Small intestine (tissue), 7 donors: ENCODE data around the gene ZNF607. TPM values are rescaled to one million over a fixed set of nuclear protein-coding genes. Genes with fewer than 3 reads are reported as not detected.

Experiments
- DNase-seq, 2 donors: peaks; one replicate each; pipeline versions ENCODE4 v3.0.0 to v3.0.0-alpha.2; 2013
- FAIRE-seq: peaks from 2 replicates; lab custom pipeline; 2012; peaks lifted over from hg19 to GRCh38; lab: Jason Lieb, UNC
- H3K27ac ChIP-seq, 3 donors: one replicate each; pipeline ENCODE4 v1.5.1; 2013; ENCODE audit warnings: low read length in 2 of 3, mild to moderate bottlenecking in 2 of 3, control low read depth in 1 of 3, inconsistent platforms in 1 of 3, low read depth in 1 of 3, moderate library complexity in 1 of 3
- H3K27me3 ChIP-seq, 3 donors: one replicate each; pipeline ENCODE4 v1.6.1; 2013; ENCODE audit warnings: low read length in 3 of 3, inconsistent platforms in 1 of 3; ENCODE audit not compliant: control insufficient read depth in 3 of 3, insufficient read depth in 3 of 3
- H3K36me3 ChIP-seq, 3 donors: one replicate each; pipeline ENCODE4 v1.6.1; 2013; ENCODE audit warnings: low read length in 3 of 3, inconsistent platforms in 1 of 3, low read depth in 1 of 3, mild to moderate bottlenecking in 1 of 3, moderate library complexity in 1 of 3; ENCODE audit not compliant: control insufficient read depth in 3 of 3, insufficient read depth in 2 of 3
- H3K4me1 ChIP-seq, 3 donors: one replicate each; pipeline ENCODE4 v1.6.1; 2013; ENCODE audit warnings: low read length in 2 of 3, inconsistent platforms in 1 of 3, low read depth in 1 of 3, mild to moderate bottlenecking in 1 of 3, moderate library complexity in 1 of 3; ENCODE audit not compliant: control insufficient read depth in 3 of 3, insufficient read depth in 2 of 3
- H3K4me3 ChIP-seq, 3 donors: one replicate each; pipeline ENCODE4 v1.5.1; 2013; ENCODE audit warnings: low read length in 3 of 3, control low read depth in 1 of 3, inconsistent platforms in 1 of 3, low read depth in 1 of 3, mild to moderate bottlenecking in 1 of 3, moderate library complexity in 1 of 3
- H3K9me3 ChIP-seq, 2 donors: one replicate each; pipeline ENCODE4 v1.6.1; 2013; ENCODE audit warnings: low read depth in 1 of 2, low read length in 1 of 2; ENCODE audit not compliant: control insufficient read depth in 2 of 2, insufficient read depth in 1 of 2
- WGBS, 3 donors: extraction: QIAGEN DNeasy Blood & Tissue Kit; methylation state at CpG; one replicate each; pipeline ENCODE4 v1.1.7; 2013; 5-methylcytosine and 5-hydroxymethylcytosine counted together
- polyA plus RNA-seq, 4 donors: library from polyadenylated mRNA; stranded (reverse) in 3 of 4; unstranded in 1 of 4; fragments of 200-250 nt in 3 of 4; fragments of 120-200 nt in 1 of 4; gene quantifications; one replicate each; pipeline versions ENCODE4 v1.2.1 to v1.2.3, GENCODE V29; 2013
- donor health status: healthy with polysubstance abuse.
- donor health status: control.
- donor health status: control.
- donor health status: Bipolar disorder and iron deficiency.
- donor health status: healthy.

The ZNF607 gene
- polyA plus RNA-seq, 4 donors = 1.1 to 10.0 (median 2.1) TPM

DNA sequence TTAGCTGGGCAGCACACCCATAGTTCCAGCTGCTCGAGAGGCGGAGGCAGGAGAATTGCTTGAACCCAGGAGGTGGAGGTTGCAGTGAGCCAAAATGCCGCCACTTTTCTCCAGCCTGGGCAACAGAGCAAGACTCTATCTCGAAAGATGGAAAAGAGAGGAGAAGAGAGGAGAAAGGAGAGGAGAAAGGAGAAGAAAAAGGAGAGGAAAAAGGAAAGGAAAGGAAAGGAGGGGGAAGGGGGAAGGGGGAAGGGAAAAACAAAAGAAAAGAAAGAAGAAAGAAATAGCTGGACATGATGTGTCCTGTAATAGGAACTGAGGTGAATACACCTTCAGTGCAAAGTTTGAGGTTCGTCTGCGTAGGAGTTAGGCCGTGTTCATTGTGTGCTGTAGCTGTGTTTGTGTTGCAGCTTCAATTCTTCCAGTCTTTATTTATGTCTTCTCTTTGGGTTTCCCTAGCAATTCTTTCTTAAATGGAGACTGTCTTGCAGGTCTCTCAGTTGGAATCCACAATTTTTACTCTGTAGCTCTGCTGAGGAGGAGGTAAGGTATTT, 13.4 kb downstream of the ZNF607 start:
- Histone ChIP-seq H3K36me3 (peaks cover 6 to 30% (median 9%) of the 10 kb centered on the region in 3 donors), H3K4me3 (no peak overlapping the region), H3K9me3 (peaks cover 0 to 3% of the 10 kb centered on the region in 2 donors), H3K4me1 (no peaks in the 10 kb centered on the region), H3K27me3 (no peaks in the 10 kb centered on the region), H3K27ac (no peak overlapping the region)
- no peak for FAIRE-seq
- DNase-seq = no peak
- WGBS, 3 donors = 95 to 96% (median 96%) methylated on average over 7 of the region's 7 CpGs

DNA sequence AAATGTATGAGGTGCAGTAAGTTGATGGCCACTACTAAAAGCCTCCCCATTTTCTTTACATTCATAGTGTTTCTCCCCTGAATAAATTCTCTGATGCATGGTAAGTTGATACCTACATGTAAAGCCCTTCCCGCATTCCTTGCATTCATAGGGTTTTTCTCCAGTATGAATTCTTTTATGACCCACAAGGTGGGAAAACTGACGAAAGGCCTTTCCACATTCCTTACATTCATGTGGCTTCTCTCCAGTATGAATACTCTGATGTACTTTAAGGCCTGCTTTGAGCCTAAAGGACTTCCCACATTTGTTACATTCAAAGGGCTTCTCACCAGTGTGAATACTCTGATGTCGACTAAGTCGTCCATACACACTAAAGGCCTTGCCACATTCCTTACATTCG, 20.5 kb downstream of the ZNF607 start:
- 91 to 97% (median 94%) methylated on average over 5 of the region's 5 CpGs for WGBS, 3 donors
- no peak for DNase-seq
- H3K27ac ChIP-seq = no peak overlapping the region
- peaks cover 5 to 9% (median 6%) of the 10 kb centered on the region in 3 donors for H3K36me3 ChIP-seq
- H3K4me3 ChIP-seq = no peak overlapping the region
- no peaks in the 10 kb centered on the region for H3K27me3 ChIP-seq
- no peaks in the 10 kb centered on the region for H3K4me1 ChIP-seq
- no peak for FAIRE-seq
- peaks cover 0 to 2% of the 10 kb centered on the region in 2 donors for H3K9me3 ChIP-seq

DNA sequence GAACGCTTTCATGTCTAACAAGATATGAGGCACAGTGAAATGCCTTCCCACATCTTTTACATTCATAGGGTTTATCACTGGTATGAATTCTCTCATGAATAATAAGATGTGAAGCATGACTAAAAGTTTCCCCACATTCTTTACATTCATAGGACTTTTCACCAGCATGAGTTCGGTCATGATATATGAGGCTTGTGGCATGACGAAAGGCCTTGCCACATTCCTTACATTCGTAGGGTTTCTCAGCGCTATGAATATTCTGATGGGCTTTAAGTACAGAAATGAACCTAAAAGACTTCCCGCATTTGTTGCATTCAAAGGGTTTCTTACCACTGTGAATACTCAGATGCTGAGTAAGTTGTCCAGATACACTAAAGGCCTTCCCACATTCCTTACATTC, 21.3 kb downstream of the ZNF607 start:
- Histone ChIP-seq H3K27ac (no peak overlapping the region), H3K36me3 (peaks cover 5 to 9% (median 6%) of the 10 kb centered on the region in 3 donors), H3K4me3 (no peak overlapping the region), H3K27me3 (no peaks in the 10 kb centered on the region), H3K4me1 (no peaks in the 10 kb centered on the region), H3K9me3 (peaks cover 0 to 2% of the 10 kb centered on the region in 2 donors)
- DNase-seq = no peak
- 96 to 100% (median 98%) methylated on average over 6 of the region's 6 CpGs for WGBS, 3 donors
- no peak for FAIRE-seq

DNA sequence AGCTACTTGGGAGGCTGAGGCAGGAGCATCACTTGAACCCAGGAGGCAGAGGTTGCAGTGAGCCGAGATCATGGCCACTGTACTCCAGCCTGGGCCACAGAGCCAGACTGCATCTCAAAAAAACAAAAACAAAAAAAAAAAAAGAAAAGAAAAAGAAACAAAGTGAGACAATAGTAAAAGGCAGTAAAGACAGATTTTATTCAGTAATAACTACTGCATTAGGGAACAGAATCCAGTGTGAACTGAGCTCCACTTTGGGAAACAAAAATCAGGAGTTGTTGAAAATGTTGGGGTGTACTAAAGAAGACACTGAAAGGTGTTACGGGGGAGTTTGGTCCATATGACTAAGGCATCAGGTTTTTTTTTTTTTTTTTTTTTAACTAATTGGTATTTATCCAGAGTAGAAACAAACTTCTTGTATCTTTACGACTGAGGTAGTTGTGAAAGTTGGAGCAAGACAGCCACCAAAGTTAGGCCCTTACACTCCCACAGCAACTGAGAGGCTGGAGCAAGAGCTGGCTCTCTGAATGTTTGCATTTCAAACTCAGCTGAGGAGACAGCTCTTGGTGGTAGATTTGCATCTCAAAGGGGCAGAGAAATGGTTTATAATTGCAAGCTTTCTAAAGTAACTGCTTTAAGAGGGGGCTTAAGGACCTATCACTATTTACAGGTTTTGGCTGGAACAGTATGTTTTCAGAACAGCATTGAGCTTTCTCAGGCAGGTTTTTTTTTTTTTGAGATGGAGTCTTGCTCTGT, 24.2 kb downstream of the ZNF607 start:
- 84 to 85% (median 85%) methylated on average over 3 of the region's 3 CpGs for WGBS, 3 donors
- Histone ChIP-seq H3K4me3 (no peak overlapping the region), H3K4me1 (no peaks in the 10 kb centered on the region), H3K36me3 (peaks cover 5 to 7% (median 6%) of the 10 kb centered on the region in 3 donors), H3K27ac (no peak overlapping the region), H3K9me3 (peaks cover 0 to 2% of the 10 kb centered on the region in 2 donors), H3K27me3 (no peaks in the 10 kb centered on the region)
- DNase-seq (no peak), FAIRE-seq (no peak)

DNA sequence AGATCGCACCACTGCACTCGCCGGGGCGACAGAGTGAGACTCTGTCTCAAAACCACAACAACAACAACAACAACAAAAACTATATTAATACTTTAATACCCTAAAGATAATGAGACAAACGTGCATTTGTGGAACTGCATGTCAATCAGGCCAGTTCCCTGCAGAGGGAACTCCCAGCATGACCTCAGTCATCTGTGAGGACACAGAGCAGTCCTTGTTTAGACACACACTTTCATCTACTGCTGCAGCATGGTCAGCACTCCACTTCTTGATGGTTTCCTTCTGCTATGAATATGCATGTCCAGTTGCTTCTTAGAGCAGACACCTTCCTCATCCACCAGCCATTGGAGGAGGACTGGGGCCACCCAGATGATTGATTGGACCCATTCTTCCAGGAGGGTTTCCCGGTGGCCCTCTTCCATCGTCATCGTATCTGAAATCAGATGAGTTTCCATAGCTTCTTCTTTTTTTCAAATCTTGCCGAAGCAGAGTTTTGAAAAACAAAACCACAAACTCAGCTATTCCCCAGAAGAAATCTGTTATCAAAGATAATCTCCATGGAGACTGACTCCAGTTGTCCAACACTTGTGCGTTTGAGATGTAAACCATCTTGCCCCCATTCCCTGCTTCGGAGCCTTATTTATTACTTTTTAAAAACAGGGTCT, 26.5 kb downstream of the ZNF607 start:
- no peaks in the 10 kb centered on the region for H3K27me3 ChIP-seq
- no peak overlapping the region for H3K4me3 ChIP-seq
- WGBS, 3 donors = 70 to 76% (median 75%) methylated on average over 11 of the region's 11 CpGs
- FAIRE-seq (no peak), DNase-seq (no peak)
- H3K36me3 ChIP-seq = peaks cover 0 to 7% (median 0%) of the 10 kb centered on the region in 3 donors
- no peak overlapping the region for H3K27ac ChIP-seq
- H3K4me1 ChIP-seq = no peaks in the 10 kb centered on the region
- peaks cover 0 to 2% of the 10 kb centered on the region in 2 donors for H3K9me3 ChIP-seq

DNA sequence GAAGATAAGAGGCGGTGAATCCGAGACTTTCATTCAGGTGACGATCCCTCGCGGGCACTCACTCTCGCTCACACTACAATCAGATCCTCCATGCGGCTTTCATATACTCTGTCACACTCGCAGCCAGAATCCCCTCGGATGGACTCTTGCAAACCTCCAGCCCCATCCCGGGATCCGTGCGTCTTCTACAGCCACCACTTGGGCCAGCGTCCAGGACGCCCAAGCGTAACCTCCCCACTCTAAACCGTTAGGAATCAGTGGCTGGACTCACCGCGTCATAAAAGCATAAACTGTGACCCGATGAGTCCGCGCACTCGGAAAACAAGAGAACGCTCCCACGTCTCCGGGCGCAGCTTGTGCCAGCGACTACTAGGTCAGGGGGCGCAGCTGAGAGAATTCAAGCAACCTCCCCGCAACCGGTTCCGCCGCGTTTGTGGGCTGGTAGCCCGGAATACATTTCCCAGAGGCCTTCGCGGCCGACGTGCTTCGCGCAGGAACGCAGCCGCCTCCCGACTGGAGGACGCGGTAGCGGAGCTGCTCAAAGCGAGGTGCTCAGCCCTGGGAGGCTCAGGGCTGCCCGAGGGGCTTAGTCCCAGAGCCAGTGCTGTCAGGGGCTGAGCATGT, 27.6 kb downstream of the ZNF607 start:
- WGBS, 3 donors = 1 to 9% (median 7%) methylated on average over 45 to 48 of the region's 48 CpGs
- H3K4me3 ChIP-seq = peak overlapping the region; percentile 42 to 63 (median 51)
- peaks cover 0 to 2% of the 10 kb centered on the region in 2 donors for H3K9me3 ChIP-seq
- H3K4me1 ChIP-seq = no peaks in the 10 kb centered on the region
- DNase-seq = peak; percentile 54 to 89
- FAIRE-seq = no peak
- peaks cover 0 to 7% (median 0%) of the 10 kb centered on the region in 3 donors for H3K36me3 ChIP-seq
- H3K27me3 ChIP-seq = no peaks in the 10 kb centered on the region
- peak overlapping the region in 2 of 3 donors; percentile 76 to 78 for H3K27ac ChIP-seq

DNA sequence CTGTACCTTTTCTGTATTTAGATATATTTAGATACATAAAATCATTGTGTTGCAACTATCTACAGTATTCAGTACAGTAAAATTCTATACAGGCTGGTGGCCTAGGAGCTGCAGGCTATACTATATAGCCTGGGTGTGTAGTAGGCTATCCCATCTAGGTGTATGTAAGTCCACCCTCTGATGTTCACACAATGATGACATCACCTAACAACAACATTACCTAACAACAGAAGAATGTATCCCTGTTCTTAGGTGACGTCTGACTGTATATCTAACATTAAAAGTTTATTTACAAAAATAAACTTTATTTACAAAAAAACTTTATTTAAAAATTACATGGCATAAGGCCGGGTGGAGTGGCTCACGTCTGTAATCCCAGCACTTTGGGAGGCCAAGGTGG, 36.0 kb downstream of the ZNF607 start:
- Histone ChIP-seq H3K27ac (no peak overlapping the region), H3K27me3 (no peaks in the 10 kb centered on the region), H3K9me3 (peaks cover 0 to 15% of the 10 kb centered on the region in 2 donors), H3K4me1 (no peaks in the 10 kb centered on the region), H3K4me3 (no peak overlapping the region), H3K36me3 (no peaks in the 10 kb centered on the region)
- WGBS, 3 donors = 79 to 85% (median 85%) methylated on average over 3 of the region's 3 CpGs
- FAIRE-seq = no peak
- no peak for DNase-seq

DNA sequence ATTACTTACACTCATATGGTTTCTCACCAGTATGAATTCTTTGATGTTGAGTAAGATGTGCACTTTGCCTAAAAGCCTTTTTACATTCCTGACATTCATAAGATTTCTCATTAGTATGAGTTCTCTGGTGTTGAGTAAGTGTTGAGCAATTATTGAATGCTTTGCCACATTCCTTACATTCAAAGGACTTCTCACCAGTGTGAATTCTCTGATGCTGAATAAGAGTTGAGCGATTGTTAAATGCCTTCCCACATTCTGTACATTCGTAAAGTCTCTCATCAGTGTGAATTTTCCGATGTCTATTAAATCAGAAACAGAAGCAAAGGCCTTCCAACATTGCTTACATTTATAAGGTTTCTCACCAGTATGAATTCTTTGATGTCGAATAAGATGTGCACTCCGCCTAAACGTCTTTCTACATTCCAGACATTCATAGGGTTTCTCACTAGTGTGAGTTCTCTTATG, 50.1 kb downstream of the ZNF607 start:
- no peak for FAIRE-seq
- no peak overlapping the region for H3K4me3 ChIP-seq
- H3K36me3 ChIP-seq = no peaks in the 10 kb centered on the region
- H3K27me3 ChIP-seq = no peaks in the 10 kb centered on the region
- no peak overlapping the region for H3K27ac ChIP-seq
- peaks cover 0 to 13% of the 10 kb centered on the region in 2 donors for H3K9me3 ChIP-seq
- DNase-seq = no peak
- H3K4me1 ChIP-seq = no peaks in the 10 kb centered on the region
- 92 to 95% (median 93%) methylated on average over 6 of the region's 6 CpGs for whole genome bisulfite sequencing, 3 donors
